ENCODE data around the gene PLCL1.

DNA sequence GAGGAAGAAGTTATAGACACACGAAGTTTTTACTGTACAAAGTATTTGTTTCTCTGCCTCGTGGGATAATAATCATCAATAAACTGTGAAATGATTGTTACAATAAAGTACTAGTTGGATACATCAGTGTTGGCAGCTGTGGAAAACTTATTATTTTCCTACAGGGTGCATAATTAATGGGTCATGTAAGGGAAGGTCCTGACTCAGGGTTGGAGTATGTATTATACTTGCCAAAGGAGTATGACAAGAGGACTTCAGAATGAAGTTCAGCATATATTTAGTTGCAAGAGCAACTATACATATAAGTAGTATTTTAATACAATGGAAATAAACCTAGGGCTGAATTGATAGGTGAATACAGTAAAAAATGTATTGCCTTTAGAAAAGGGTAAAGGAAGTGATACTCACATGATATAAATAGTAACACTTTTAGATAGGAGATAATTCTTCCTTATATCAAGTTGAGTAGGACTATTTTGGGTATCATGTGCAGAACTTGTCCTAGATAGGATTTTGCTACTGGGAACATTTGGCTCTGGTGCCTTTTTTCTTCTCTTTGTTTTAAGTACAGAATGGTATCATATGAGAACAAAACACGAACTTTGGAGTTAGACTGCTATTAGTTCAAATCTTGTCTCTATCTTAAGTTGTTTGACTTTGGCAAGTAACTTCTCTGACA, 79.1 kb downstream of the PLCL1 start:
- TF ChIP-seq, protein P1, sequence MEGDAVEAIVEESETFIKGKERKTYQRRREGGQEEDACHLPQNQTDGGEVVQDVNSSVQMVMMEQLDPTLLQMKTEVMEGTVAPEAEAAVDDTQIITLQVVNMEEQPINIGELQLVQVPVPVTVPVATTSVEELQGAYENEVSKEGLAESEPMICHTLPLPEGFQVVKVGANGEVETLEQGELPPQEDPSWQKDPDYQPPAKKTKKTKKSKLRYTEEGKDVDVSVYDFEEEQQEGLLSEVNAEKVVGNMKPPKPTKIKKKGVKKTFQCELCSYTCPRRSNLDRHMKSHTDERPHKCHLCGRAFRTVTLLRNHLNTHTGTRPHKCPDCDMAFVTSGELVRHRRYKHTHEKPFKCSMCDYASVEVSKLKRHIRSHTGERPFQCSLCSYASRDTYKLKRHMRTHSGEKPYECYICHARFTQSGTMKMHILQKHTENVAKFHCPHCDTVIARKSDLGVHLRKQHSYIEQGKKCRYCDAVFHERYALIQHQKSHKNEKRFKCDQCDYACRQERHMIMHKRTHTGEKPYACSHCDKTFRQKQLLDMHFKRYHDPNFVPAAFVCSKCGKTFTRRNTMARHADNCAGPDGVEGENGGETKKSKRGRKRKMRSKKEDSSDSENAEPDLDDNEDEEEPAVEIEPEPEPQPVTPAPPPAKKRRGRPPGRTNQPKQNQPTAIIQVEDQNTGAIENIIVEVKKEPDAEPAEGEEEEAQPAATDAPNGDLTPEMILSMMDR (conservative IDR thresholded peaks at IDR 0.05) = no peak
- TF ChIP-seq EZH2 (IDR thresholded peaks at IDR 0.05; ENCODE audit: low read depth) = no peak

All from PC-9 (cell line).